Dermis microvascular lymphatic vessel endothelial cell (primary cell): ENCODE data around the gene TEX13D. TPM values are rescaled to one million over a fixed set of nuclear protein-coding genes. Genes with fewer than 3 reads are reported as not detected.
"Not testable (repeated sequence)": the region's sequence is repeated elsewhere in the genome, so short reads cannot be mapped to it uniquely, and the experiment has no call there.

Experiments used
- DNase-seq, 2 donors: peaks; one replicate each; pipeline versions ENCODE4 v3.0.0 to v3.0.0-alpha.2; 2010; ENCODE audit warnings: low read depth in 2 of 2
- total RNA-seq: library from RNA; depleted of rRNA; stranded (reverse); fragments of >200 nt; gene quantifications from 2 replicates; pipeline ENCODE4 v1.2.1, GENCODE V29; 2014

The TEX13D gene
- not detected in 2 replicates for total RNA-seq

DNA sequence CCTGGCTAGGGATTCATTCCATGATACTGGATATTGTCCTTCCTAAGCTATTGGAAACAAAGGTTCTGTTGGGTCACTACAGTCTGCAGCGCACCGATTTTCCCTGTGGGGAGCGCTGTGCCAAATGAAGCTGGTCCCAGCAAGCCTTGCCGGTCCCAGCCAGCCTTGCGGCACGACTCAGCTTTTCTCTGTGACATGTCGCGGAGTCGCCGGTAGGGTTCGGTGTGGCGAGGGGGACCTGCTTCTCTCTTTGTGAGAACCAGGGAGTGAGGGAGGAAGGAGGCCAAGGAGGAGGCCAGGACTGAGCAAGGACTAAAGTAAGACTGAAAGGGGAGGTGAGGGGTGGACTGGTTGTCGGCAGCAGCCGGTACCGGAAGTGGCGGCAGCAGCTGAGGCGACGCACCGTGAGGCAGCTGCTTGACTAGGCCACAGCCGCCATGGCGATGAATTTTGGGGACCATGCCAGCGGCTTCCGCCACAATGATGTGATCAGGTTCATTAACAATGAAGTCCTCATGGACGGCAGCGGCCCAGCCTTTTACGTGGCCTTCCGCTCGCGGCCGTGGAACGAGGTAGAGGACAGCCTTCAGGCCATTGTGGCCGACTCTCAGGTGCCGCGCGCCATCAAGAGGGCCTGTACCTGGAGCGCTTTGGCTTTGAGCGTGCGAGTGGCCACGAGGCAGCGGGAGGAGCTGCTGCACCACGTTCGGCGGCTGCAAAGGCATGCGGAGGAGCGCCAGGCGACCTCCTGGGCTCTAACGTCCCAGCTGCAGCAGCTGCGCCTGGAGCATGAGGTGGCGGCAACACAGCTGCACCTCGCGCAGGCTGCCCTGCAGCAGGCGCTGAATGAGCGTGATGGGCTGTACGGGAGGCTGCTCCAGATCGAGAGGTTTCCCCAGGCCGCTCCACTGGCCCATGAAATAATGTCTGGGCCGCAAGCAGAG is at the start of gene TEX13D:
Gene TEX13D (plus strand): TSS at position 180 of the 944 bp plus-strand sequence. CDS start 258 bp downstream, at position 438.
- no peak for DNase-seq

DNA sequence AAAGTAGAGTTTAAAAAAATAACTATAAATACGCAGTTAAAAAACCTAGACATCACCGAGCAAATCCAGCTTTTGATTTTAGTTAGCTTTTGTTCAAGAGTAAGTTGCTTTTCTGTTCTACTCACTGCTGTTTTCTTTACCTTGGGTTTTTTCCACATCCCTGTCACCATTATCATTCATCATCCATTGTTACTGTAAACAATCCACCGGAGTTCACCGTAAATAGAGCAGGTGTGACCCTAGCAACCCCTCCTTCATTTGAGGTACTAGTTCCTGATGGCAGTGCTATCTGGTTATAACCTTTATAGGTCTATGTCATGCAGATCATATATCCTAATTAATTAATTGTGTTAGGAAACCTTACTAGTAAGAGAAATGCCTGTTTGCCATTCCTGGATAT is 43.0 kb upstream of the TEX13D start:
- DNase-seq, result no peak

DNA sequence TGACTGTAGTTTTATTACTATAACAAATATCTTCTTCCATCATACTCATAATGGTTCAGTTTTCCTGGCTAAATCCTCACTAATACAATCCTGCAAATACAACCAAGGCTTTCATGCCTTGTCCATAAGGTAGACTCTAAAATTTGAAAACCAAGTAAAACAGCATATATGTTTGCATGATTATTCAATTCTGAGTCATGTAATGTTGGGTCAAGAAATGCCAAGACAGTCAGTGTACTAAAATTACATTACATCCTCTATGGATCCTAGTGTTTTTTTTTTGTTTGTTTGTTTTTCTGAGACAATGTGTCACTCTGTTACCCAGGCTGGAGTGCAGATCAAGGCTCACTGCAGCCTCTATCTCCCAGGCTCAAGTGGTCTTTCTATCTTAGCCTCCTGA is 38.6 kb upstream of the TEX13D start:
- no peak for DNase-seq

DNA sequence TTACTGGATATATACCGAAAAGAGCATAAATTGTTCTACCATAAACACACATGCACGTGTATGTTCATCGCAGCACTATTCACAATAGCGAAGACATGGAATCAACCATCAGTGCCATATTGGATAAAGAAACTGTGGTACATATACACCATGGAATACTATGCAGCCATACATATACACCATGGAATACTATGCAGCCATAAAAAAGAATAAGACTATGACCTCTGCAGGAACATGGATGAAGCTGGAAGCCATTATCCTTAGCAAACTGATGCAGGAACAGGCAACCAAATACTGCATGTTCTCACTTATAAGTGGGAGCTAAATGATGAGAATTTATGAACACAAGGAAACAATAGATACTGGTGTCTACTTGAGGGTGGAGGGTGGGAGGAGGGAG is 33.1 kb upstream of the TEX13D start:
- not testable (repeated sequence) for DNase-seq

DNA sequence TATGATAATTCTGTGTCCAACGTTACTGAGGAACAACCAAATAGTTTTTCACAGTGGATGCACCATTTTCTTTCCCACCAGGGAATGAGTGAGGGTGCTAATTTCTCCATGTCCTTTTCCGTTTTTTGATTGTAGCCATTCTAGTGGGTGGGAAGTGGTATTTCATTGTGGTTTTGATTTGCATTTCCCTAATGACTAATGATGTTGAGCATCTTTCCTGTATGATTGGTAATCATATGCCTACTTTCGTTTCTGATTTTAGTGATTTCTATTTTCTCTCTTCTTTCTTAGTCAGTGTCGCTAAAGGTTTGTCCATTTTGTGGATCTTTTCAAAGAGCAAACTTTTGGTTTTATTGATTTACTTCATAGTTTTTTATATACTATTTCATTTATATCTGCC is 32.1 kb upstream of the TEX13D start:
- DNase-seq, result no peak

DNA sequence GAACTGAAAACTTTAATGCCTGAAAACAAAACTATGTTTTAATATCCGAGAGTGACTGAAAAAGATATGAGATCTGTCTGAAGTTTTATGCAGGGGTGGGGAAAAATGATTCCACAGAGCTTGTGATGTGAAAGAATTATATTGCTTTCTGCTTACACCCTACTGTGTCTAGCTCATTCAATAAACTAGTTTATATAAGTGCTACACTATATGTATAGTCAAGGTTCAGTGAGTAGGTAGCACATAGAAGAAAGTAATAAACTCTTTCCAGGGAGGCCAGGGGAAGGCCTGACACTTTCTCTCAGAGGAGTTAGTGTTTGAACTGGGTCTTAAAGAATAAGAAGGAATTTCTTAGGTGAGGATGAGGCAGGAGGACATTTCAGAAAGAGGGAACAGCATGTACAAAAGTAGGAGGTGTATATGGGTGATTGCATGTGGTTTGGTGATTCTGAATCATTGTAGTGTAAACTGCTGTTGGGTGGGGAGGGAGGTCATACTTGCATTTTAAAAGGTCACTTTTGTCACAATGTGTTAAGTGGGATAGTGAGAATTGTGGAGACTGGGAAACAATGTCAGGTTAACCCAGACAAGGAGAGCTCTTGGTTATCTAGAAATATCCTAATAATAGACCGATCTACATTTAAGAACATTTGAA is 25.1 kb upstream of the TEX13D start:
- no peak for DNase-seq

DNA sequence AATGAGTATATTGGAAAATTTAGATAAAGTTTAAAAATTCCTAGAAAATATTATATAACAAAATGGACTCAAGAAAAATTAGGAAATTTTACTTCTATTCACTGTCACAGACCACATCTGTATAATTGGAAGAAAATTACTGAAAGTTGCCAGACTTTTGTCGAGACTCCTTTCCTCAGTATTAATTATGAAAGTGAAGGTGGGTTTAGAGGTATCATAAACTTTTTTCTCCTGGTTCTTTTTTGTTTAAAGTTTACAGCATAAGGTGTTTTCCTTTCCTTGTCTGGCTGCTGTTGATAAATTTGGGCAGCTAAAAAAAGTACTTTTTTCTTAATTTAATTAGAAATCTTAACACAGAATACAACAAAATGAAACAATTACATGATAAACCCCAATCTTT is 6.7 kb upstream of the TEX13D start:
- no peak for DNase-seq

DNA sequence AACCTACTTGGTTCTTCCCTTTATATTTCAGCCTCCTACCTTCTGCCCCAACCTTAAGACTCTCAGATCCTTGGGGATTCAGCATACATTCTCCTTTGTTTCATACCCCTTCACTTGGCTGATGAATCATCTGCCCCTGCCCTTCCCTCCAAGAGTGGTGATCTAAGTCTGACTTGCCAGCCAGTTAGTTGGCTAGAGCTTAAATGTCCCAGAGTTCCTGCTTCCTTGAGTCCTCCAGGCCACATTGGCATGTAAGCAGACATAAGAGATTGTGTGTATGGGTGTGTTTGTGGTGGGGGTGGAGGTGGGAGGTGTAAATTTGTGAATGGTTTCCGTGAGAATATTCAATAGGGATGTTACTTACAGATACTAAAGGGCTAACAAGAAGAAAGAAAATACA is 3.7 kb upstream of the TEX13D start:
- DNase-seq, result no peak

DNA sequence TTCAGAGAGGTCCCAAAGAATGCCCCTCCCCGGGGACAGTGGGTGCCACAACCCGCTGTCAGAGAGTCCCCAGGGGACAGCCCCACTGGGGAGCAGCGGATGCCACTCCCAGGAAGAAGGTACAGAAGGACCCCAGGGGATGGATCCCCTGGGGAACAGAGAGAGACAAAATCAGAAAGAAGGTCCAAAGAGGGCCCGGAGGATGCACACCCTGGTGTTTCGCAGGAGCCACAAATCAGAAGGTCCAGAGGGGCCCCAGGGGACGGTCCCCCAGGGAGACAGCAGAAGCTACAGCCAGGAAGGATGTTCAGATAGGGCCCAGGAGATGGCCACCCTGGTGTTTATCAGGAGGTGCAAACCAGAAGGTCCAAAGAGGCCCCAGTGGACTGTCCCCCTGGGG is 1.4 kb downstream of the TEX13D start:
- no peak for DNase-seq

DNA sequence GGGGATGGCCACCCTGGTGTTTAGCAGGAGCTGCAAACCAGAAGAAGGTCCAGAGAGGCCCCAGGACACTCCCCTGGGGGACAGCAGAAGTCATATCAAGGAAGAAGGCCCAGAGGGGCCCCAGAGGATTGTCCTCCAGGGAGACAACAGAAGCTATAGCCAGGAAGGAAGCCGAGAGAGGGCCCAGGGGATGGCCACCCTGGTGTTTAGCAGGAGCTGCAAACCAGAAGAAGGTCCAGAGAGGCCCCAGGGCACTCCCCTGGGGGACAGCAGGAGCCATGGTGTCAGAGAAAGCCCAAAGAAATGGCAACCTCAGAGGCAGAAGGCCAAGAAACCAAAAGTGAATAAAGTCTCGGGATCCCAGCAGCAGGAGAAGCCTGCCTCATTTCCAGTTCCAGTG is 2.1 kb downstream of the TEX13D start:
- DNase-seq, result not testable (repeated sequence)

DNA sequence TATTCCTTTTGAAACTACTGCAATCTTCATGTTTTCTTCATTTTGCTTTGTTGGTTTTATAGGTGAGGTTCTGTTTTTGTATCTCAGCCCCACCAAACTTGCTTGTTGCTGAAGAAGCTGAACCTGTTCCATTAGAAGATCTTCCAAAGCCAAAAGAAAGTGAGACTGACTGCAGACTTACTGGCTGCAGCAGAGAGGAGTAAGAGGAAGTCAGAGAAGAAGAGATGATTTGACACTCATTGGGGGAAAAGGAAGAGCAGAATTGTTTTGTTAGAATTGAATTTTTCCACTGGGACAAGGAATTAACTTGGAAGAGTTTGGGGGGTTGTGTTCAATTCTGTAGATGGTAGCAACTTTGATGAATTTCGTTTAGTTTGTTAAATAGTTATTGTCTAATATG is 3.1 kb downstream of the TEX13D start:
- DNase-seq, result no peak

DNA sequence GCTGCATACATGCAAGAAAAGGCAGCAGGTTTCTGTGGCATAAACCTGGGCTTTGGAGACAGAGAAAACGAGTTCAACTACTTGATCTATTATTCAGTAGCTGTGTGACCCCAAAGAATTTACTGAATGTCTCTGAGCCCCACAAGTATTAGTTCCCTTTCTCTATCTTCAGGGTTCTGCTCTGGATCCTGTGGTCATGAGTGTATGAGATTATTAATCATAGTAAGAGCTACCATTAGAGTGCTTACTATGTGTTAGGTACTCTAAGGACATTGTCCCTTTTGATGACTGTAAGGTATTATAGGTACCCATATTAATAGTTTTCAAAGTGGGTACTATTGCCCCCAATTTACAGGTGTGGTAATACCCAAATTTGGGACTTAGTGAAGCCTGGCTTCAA is 5.5 kb downstream of the TEX13D start:
- no peak for DNase-seq

DNA sequence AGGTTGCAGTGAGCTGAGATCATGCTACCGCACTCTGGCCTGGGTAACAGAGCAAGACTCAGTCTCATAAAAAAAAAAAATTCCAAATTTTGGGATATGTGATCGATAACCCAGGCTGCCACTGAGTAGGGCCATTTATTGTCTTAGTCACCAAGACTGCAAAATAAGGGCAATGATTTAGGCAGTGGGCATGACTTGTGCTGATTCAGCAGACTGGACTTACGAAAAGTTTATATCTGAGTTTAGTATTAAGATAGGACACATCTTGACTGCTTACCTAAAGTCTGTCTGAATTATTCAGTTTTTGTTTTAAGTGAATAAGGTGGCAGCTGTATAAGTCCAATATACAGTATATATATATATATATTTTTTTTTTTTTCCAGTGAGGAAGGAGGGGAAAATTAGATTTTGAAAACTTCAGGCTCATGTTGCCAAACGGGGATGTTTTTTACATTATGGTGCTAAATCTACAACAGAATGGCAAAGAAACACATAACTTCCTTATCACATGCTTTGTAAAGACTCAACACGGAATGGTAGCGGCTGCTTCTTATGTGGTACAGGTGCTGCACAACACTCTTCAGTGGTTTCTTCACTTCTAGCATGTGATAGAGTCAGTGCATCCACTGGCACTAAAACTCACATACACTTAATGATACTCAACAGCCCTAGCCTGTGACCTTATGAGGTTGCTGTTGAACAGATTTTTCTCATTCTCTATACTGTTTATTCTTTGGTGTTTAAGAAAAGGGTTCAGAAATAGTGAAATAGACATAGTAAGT is 6.5 kb downstream of the TEX13D start:
- no peak for DNase-seq

DNA sequence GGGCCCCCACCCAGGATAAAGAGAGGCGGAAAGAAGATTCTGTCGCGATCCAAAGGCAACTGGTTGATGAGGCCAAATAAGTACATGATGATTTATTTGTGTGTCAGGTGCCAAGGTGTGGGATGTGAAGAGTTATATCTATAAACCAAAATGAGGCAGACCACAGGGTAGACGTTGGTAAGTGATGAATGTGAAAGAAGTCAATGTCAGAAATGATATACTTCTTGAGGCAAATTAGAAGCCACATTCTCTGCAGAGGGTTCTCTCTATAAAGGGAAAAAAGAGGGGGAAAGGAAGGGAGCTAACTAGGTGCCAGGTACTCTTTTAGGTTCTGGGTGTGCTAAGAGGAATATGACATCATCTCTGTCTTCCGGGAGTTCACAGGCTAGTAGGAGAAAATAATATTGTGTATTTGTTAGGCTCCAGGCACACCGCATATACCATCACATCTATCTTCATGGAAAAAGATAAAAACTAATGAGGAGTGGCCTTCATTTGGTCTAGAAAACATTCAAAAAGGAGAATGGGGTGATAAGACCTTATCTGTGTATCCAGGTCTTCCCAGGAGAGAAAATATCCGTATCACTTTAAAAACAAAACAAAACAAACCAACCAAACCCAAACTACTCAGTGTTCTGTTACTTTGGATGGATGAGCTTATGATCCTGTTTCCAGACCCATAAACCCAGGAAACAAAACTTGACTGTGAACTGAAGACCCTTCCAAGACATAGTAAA is 9.1 kb downstream of the TEX13D start:
- DNase-seq, result no peak

DNA sequence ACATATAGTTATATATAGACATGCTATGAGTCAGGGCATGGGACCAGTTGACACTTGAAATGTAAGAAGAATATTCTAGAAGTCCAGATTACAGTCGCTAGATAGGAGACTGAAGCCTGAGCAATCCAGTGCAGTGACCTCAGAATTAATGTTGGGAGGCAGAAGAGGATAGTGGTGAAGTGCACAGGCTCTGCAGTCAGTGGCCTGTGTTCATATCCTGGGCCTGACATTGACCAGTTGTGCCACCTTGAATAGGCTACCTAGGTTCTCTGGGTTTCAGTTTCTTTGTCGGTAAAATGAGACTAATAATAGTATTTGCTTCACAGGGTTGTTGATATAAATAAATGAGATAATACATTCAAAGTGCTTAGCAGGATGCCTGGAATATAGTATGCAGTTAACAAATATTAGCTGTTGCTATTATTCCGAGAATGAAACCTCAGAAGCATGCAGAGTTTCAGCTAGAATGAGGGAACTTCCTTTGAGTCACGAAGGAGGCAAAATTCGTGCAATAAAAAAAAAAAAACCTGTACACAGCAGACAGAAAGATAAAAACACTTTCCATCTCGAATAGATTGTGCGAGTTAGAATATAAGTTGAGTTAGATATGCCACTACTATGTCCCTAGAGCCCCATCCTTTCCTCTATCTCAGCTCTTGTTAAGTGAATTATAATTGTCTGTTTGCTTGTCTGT is 9.9 kb downstream of the TEX13D start:
- DNase-seq, result no peak

DNA sequence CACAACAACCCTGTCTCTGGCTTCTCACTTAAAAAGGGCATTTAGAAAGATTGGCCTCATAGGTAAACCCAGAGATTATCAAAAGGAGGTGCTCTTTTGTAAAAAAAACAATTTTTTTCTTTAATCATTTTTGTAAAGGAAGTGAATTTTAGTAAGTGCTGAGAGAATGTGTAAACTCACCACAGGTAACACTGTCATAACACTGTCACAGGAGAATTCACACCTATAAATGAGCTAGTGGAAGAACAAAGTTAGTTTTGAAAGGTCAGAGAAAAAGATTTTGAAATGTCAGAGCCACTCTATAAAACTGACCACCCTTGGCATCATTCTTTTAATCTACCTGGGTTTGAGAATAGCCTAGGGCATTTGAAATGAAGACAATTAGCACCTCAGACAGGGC is 10.6 kb downstream of the TEX13D start:
- no peak for DNase-seq

DNA sequence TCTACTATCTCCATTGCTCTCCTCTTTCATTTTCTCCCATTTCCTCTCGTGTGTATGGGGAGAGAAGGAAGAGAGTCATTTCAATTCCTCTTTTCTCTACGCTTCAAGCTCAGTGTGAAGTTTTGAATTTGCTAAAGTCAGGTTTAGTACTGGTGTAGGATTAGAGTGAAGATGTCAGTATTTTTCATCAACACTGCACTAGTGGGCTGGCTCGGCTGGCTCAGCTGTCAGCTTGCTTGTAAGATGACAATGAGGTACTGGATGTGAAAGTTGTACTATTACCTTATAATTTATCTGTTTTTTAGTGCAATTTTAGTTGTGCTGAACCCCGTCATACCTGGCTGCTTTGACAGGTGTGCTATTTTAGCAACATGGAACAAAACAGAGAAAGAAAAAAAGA is 11.8 kb downstream of the TEX13D start:
- DNase-seq, result no peak

DNA sequence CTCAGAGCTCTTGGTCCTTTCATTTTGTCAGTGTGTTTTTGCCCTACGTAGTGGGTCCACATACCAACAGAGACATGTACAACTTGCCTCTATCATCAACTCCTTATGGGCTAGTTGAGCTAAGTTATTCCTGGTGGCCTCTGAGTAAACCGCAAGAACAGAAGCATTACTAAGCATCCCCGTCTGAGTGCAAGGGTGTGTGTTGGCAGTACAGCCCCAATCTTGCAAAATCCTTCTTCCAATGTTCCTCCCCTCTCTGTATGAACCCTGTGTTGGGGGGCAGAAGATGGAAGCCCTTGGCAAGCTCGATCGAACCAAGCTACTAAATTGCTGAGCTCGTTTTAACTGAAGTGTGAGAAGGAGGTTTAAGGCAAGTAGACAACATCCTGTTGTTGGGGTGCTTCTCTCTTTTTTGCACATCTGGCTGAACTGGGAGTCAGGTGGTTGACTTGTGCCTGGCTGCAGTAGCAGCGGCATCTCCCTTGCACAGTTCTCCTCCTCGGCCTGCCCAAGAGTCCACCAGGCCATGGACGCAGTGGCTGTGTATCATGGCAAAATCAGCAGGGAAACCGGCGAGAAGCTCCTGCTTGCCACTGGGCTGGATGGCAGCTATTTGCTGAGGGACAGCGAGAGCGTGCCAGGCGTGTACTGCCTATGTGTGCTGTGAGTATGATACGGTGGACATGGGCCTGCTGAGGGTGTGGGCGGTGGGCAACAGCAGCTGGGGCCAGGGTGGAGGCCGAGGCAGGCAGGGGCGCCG is 13.8 kb downstream of the TEX13D start, which contains the start of gene SH2D1A:
Gene SH2D1A (plus strand): TSS at position 447 of the 760 bp plus-strand sequence. CDS start 80 bp downstream, at position 527.
- DNase-seq, result no peak

DNA sequence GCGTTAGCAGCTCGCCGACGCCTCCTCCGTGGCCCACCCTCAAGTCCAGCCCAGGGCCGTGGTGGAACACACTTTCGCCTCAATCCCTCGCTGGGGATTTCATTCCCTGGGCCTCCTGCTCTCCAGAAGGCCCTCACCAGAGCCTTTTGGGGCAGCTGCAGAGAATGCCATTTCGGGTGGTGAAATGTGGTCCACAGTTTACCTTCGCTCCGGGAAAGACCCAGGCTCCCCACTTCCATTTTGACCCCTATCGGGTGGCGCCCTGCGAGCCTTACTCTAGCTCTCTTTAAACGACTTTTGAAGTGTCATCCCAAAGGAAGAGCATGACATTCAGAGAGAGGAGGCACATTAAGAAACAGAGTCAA is 14.4 kb downstream of the TEX13D start:
- no peak for DNase-seq

DNA sequence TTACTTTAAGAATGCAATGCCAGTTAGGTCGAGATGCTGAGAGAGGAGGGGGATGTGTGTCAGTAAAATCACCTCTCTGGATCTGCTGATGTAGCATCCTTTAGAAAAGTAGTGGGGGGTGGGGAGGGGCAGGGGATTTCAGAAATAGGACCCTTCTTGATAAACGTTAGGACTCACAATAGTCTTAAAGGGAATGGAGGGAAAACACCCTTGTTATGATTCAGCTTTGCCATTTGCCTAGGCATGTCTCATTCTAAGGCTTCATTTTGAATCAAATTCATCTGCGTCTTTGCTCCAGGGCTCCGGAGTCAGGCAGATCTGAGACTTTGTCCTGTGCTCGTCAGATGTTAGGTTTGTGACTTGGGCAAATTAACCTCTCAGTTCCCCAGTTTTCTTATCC is 14.8 kb downstream of the TEX13D start:
- DNase-seq, result no peak
